ENCODE measurements around the gene KLHL26. TPM values are rescaled to one million over a fixed set of nuclear protein-coding genes. Genes with fewer than 3 reads are reported as not detected.

The KLHL26 gene
- total and polyA plus RNA-seq, 2 of the 4 experiments (the other 2 are of a cell fraction): 2.2 to 4.7 TPM

DNA sequence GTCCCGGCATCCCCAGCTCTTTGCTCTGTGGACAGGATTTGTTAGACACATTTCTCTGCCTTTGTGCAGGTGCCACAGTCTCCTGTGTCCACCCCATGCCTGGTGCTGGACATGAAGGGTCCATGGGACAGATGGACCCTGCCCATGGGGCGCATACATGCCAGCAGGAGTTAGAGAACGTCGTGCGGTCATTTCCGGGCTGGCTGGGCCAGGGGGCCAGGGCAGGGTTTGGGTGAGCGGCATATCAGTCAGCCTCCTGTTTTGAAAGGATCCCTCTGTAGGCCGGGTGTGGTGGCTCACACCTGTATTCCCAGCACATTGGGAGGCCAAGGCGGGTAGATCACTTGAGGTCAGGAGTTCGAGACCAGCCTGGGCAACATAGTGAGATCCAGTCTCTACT, 11.0 kb downstream of the KLHL26 start:
- no peak overlapping the region for H3K4me2 ChIP-seq (ENCODE audit: low read depth, low read length)
- H2BK15ac ChIP-seq (ENCODE audit: low read depth, low read length): no peak overlapping the region
- ATAC-seq (ENCODE audit: low read depth) (no peak), DNase-seq (no peak)
- no peak overlapping the region for H3K9ac ChIP-seq (ENCODE audit: low read depth, low read length)
- peaks cover 22 to 70% of the 10 kb centered on the region in 2 experiments; a peak in 3 of 4 replicates for H3K79me1 ChIP-seq (ENCODE audit: low read depth in 1 of 2, low read length in 2 of 2)
- no CpG with 5 or more reads among the region's 10 CpGs for WGBS, 2 experiments (ENCODE audit: extremely low coverage in 2 of 2, insufficient read length in 1 of 2)
- no peak overlapping the region for H3K14ac ChIP-seq (replicated peaks; ENCODE audit: low read depth, low read length)
- no peak overlapping the region for H2AK5ac ChIP-seq (ENCODE audit: low read depth, low read length)
- in situ Hi-C loops (cut with MboI; ENCODE audit: low sequenced_read_pairs) (no loop called here), dilution Hi-C loops (cut with HindIII; ENCODE audit: low sequenced_read_pairs, unreplicated experiment) (no loop called here), intact Hi-C loops (cut with micrococcal nuclease) (no loop called here)
- no peak overlapping the region; the same call in 1 of the 2 replicates for H3K4ac ChIP-seq (ENCODE audit: low read depth, low read length)
- no peak overlapping the region for H2BK5ac ChIP-seq (ENCODE audit: low read depth, low read length, poor library complexity, severe bottlenecking)
- H3K56ac ChIP-seq (ENCODE audit: extremely low read depth, insufficient read depth, low read length): no peak overlapping the region
- H3K18ac ChIP-seq (ENCODE audit: low read depth, low read length): no peak overlapping the region
- no peak overlapping the region for H2AFZ ChIP-seq (replicated peaks; ENCODE audit: low read length, poor library complexity)
- H2BK20ac ChIP-seq (ENCODE audit: low read depth, low read length): no peak overlapping the region
- no peak overlapping the region for H2BK120ac ChIP-seq (ENCODE audit: low read depth, low read length)
- peaks cover 34% of the 10 kb centered on the region for H4K20me1 ChIP-seq (ENCODE audit: insufficient read depth, low read length)
- peaks cover 28% of the 10 kb centered on the region for H3K9me1 ChIP-seq (ENCODE audit: insufficient read depth, low read length)
- no TSS peak for BruUV-seq (replicated peaks)
- no peaks in the 10 kb centered on the region for H3K27me3 ChIP-seq (ENCODE audit: control insufficient read depth, insufficient read depth, low read length)
- no peak overlapping the region for H4K8ac ChIP-seq (ENCODE audit: low read depth in 2 of 2, low read length in 2 of 2)
- no peak overlapping the region for H3K23ac ChIP-seq (ENCODE audit: low read depth, low read length)
- POLR2A ChIA-PET (ENCODE audit: unreplicated experiment): no interaction called here
- H3K4me1 ChIP-seq (ENCODE audit: control insufficient read depth, insufficient read depth, low read length): peaks cover 37% of the 10 kb centered on the region
- H3K27ac ChIP-seq (ENCODE audit: insufficient read depth, low read length): no peak overlapping the region
- H3K36me3 ChIP-seq (ENCODE audit: control insufficient read depth, insufficient read depth, low read length): no peaks in the 10 kb centered on the region
- no peak for TF ChIP-seq NFE2L2 (IDR thresholded peaks at IDR 0.05; ENCODE audit: low read depth, low read length)
- no peak for TF ChIP-seq RAD21 (IDR thresholded peaks at IDR 0.05; ENCODE audit: low read length)
- TF ChIP-seq MAZ (IDR thresholded peaks at IDR 0.05; ENCODE audit: borderline replicate concordance, low read depth, low read length): no peak
- no peak for TF ChIP-seq MXI1 (IDR thresholded peaks at IDR 0.05; ENCODE audit: borderline replicate concordance, low read depth, low read length)
- TF ChIP-seq, protein P1, sequence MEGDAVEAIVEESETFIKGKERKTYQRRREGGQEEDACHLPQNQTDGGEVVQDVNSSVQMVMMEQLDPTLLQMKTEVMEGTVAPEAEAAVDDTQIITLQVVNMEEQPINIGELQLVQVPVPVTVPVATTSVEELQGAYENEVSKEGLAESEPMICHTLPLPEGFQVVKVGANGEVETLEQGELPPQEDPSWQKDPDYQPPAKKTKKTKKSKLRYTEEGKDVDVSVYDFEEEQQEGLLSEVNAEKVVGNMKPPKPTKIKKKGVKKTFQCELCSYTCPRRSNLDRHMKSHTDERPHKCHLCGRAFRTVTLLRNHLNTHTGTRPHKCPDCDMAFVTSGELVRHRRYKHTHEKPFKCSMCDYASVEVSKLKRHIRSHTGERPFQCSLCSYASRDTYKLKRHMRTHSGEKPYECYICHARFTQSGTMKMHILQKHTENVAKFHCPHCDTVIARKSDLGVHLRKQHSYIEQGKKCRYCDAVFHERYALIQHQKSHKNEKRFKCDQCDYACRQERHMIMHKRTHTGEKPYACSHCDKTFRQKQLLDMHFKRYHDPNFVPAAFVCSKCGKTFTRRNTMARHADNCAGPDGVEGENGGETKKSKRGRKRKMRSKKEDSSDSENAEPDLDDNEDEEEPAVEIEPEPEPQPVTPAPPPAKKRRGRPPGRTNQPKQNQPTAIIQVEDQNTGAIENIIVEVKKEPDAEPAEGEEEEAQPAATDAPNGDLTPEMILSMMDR (conservative IDR thresholded peaks at IDR 0.05; ENCODE audit: low read depth, low read length): no peak
- TF ChIP-seq MAFK (IDR thresholded peaks at IDR 0.05; ENCODE audit: low read depth, low read length): no peak
- H4K5ac ChIP-seq (ENCODE audit: low read depth, low read length): no peak overlapping the region
- H2AK9ac ChIP-seq (replicated peaks; ENCODE audit: low read depth, low read length, poor library complexity): no peak overlapping the region
- CTCF ChIA-PET: no interaction called here
- no peaks in the 10 kb centered on the region; the same call in 1 of the 2 replicates for H3K9me3 ChIP-seq (ENCODE audit: control insufficient read depth, insufficient read depth, low read length)
- no peak overlapping the region for H4K91ac ChIP-seq (ENCODE audit: insufficient read depth, low read depth, low read length)
- no peak overlapping the region for H3K4me3 ChIP-seq (ENCODE audit: insufficient read depth, low read depth, low read length)

All from IMR-90 (cell line).